Ascending aorta (tissue), 2 donors: Measurements from ENCODE around the gene SHCBP1L. TPM values are rescaled to one million over a fixed set of nuclear protein-coding genes. Genes with fewer than 3 reads are reported as not detected.
"Not testable (repeated sequence)": the region's sequence is repeated elsewhere in the genome, so short reads cannot be mapped to it uniquely, and the experiment has no call there.

ENCODE experiments used
- DNase-seq, 2 donors: peaks; one replicate each; pipeline ENCODE4 v3.0.0-alpha.2; 2019; ENCODE audit warnings: low spot score in 2 of 2
- H3K27ac ChIP-seq, 2 donors: fragments of 200-600 bp; sonication (generic); one replicate each; pipeline ENCODE4 v1.5.1; 2016 to 2017; ENCODE audit warnings: mild to moderate bottlenecking in 1 of 2
- H3K27me3 ChIP-seq: fragments of 200-600 bp; sonication (generic); one replicate; pipeline ENCODE4 v1.5.1; 2017
- H3K36me3 ChIP-seq, 2 donors: fragments of 200-600 bp; sonication (generic); one replicate each; pipeline ENCODE4 v1.5.1; 2016
- H3K4me1 ChIP-seq, 2 donors: fragments of 200-600 bp; sonication (generic); one replicate each; pipeline ENCODE4 v1.5.1; 2016 to 2017; ENCODE audit warnings: mild to moderate bottlenecking in 1 of 2
- H3K4me3 ChIP-seq, 2 donors: fragments of 200-600 bp; sonication (generic); one replicate each; pipeline ENCODE4 v1.5.1; 2016 to 2017; ENCODE audit warnings: mild to moderate bottlenecking in 1 of 2
- H3K9me3 ChIP-seq, 2 donors: fragments of 200-600 bp; sonication (generic); one replicate each; pipeline ENCODE4 v1.5.1; 2016
- CTCF ChIP-seq, 3 experiments: fragments of 200-600 bp in 2 of 3; fragments of 450-650 bp in 1 of 3; sonication (generic) in 2 of 3; IDR thresholded peaks; one replicate each; pipeline ENCODE4 v1.5.1; 2016 to 2019; ENCODE audit warnings: antibody characterized with exemption in 3 of 3, mild to moderate bottlenecking in 1 of 3, moderate library complexity in 1 of 3
- intact Hi-C: fragments of 100-400 bp; cut with DNase I; formaldehyde crosslinking; loops from one replicate; pipeline ENCODE4 v1.15.1; 2023
- total RNA-seq: library from RNA; depleted of rRNA; stranded (reverse); fragments of >200 nt; gene quantifications from one replicate; pipeline ENCODE4 v1.1.0, GENCODE V29; 2016

Gene SHCBP1L
- total RNA-seq, 1 donor from 2014 or later, result not detected

- Histone ChIP-seq H3K9me3 (peaks cover 0 to 12% of the 10 kb centered on the region in 2 donors), H3K36me3 (no peaks in the 10 kb centered on the region), H3K27me3 (no peaks in the 10 kb centered on the region), H3K4me1 (no peaks in the 10 kb centered on the region), H3K4me3 (no peak overlapping the region), H3K27ac (no peak overlapping the region)
- no peak for DNase-seq
- TF ChIP-seq CTCF (IDR thresholded peaks at IDR 0.05), result no peak
- intact Hi-C loops, result no loop called here
These were observed 42.8 kb downstream of the SHCBP1L start for GRCh38 chr1:182910143-182910542.

- intact Hi-C loops, result no loop called here
- Histone ChIP-seq H3K27ac (no peak overlapping the region), H3K36me3 (no peaks in the 10 kb centered on the region), H3K27me3 (no peaks in the 10 kb centered on the region), H3K4me1 (no peaks in the 10 kb centered on the region), H3K4me3 (no peak overlapping the region), H3K9me3 (peaks cover 0 to 12% of the 10 kb centered on the region in 2 donors)
- DNase-seq, result no peak
- TF ChIP-seq CTCF (IDR thresholded peaks at IDR 0.05), result no peak
These were observed 43.4 kb downstream of the SHCBP1L start for GRCh38 chr1:182909578-182909977.

GRCh38 chr1:182905321-182905720, 47.6 kb downstream of the SHCBP1L start:
- Histone ChIP-seq H3K36me3 (no peaks in the 10 kb centered on the region), H3K4me3 (no peak overlapping the region), H3K9me3 (no peaks in the 10 kb centered on the region), H3K27ac (no peak overlapping the region), H3K27me3 (no peaks in the 10 kb centered on the region), H3K4me1 (no peaks in the 10 kb centered on the region)
- DNase-seq, result no peak
- TF ChIP-seq CTCF (IDR thresholded peaks at IDR 0.05), result no peak
- intact Hi-C loops, result no loop called here

- intact Hi-C loops, DNase-seq, H3K36me3 ChIP-seq, H3K4me3 ChIP-seq, H3K27me3 ChIP-seq, H3K9me3 ChIP-seq, H3K27ac ChIP-seq, H3K4me1 ChIP-seq: not testable (repeated sequence)
These were observed 51.0 kb downstream of the SHCBP1L start for GRCh38 chr1:182901946-182902345.

GRCh38 chr1:182897696-182898095, 55.3 kb downstream of the SHCBP1L start:
- Histone ChIP-seq H3K4me3 (no peak overlapping the region), H3K27me3 (no peaks in the 10 kb centered on the region), H3K9me3 (peaks cover 0 to 4% of the 10 kb centered on the region in 2 donors), H3K27ac (no peak overlapping the region), H3K4me1 (no peaks in the 10 kb centered on the region), H3K36me3 (no peaks in the 10 kb centered on the region)
- no peak for TF ChIP-seq CTCF (IDR thresholded peaks at IDR 0.05)
- no peak for DNase-seq
- intact Hi-C loops, result no loop called here

GRCh38 chr1:182890927-182891610, 61.9 kb downstream of the SHCBP1L start:
- intact Hi-C loops, result no loop called here
- H3K9me3 ChIP-seq, result peaks cover 0 to 4% of the 10 kb centered on the region in 2 donors
- H3K36me3 ChIP-seq, result peaks cover 24 to 31% of the 10 kb centered on the region in 2 donors
- no peak for DNase-seq
- H3K4me1 ChIP-seq, result no peaks in the 10 kb centered on the region
- no peak overlapping the region for H3K4me3 ChIP-seq
- H3K27me3 ChIP-seq, result no peaks in the 10 kb centered on the region
- TF ChIP-seq CTCF (IDR thresholded peaks at IDR 0.05), result no peak
- no peak overlapping the region for H3K27ac ChIP-seq
